ENCODE measurements around the gene NEDD4L.

NEDD4L gene

DNA sequence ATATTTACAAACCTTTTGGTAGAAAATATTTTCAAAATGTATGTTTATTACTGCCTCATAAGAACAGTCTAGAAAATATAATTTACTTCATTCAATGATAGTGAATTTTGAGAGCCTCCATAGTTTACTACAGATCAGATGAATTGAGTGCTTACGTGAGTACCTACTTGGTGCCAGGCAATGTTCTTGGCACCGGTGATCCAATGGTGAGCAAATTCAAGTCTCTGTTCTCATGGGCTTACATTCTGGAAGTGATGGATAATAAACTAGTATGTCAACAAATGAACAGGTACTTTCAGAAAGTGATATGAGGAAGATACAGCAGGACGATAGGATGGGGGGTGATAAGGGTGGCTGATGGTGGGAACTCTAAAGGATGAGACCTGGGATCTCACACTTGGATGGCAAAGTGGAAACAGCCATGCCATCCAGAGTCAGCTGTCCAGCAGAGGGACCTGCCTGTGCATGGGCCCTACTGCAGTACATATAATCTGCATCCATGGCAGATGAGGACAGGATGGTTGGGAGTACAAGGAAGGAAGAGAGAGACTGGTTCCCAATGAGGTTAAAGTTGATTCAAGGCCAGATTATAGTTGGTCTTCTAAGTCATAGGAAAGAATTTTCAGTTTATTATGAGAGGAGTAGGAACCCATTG is 277.0 kb downstream of the NEDD4L start:
- no peak for DNase-seq (ENCODE audit: low read depth)

DNA sequence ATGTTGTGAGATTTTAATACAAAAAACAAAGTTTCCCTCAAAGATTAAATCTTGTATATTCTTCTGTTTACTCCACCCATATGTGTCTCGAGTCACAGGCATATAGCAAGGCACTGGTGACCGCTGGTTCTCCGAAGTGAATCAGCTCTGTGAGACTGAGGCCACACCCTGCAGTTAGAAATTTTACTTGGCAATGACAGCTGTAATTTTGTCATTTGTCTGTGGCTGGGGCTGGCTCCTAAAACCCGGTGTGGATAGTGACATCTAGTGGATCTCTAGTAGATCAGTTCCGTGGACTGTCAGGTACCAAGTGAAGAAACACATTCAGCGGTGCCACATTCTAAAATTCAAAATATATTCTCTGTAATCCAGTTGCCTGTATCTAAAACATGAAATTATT is 278.0 kb downstream of the NEDD4L start:
- DNase-seq (ENCODE audit: low read depth) = peak; percentile 50

DNA sequence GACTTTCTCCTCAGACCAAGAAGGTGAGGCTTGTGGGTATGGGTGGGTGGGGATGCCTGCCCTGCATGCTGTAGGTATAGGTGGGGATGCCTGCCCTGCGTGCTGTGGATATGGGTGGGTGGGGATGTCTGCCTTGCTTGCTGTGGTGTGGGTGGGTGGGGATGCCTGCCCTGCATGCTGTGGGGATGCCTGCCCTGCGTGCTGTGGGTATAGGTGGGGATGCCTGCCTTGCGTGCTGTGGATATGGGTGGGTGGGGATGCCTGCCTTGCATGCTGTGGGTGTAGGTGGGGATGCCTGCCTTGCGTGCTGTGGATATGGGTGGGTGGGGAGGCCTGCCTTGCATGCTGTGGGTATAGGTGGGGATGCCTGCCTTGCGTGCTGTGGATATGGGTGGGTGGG is 278.4 kb downstream of the NEDD4L start:
- DNase-seq (ENCODE audit: low read depth) = no peak

DNA sequence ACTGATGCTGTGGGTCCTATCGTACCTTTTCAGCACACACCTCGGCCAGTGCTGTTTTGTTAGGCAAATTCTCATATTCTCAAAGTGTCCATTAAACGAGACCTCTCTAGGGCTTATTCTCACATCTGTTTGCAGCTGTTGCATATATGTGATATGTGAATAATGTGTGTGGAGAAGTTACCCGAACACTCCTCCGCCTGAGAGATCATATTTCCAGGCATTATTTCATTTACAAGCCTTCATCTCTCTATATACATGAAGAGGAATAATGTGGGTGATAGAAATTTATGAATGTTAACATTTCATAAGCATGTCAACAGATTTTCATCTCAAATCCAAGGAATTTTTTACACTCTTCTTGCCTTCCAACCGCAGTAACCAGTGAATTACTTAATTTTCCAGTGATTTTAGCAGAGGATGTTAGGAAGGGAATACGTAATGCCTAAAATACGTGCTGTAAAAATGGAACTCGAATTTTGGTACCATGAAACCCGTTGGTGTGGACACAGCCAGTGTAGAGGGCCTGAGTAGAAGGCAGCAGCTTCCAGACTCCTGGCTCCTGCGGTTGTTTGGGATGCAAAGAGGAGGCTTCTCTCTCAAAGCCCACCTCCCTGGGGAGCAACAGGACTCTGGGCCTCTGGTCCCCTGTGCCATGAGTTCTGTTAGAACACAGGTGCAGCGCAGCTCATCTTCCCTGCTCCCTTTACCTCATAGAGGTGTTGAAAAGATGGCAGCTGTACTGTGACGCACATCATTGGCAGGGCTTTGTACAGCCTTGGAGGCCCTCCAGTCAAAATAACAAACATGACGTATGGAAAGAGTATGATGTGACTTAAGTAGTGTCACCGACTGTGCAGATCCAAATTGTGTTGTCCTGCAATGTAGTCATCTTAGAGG is 280.1 kb downstream of the NEDD4L start:
- no peak for DNase-seq (ENCODE audit: low read depth)

DNA sequence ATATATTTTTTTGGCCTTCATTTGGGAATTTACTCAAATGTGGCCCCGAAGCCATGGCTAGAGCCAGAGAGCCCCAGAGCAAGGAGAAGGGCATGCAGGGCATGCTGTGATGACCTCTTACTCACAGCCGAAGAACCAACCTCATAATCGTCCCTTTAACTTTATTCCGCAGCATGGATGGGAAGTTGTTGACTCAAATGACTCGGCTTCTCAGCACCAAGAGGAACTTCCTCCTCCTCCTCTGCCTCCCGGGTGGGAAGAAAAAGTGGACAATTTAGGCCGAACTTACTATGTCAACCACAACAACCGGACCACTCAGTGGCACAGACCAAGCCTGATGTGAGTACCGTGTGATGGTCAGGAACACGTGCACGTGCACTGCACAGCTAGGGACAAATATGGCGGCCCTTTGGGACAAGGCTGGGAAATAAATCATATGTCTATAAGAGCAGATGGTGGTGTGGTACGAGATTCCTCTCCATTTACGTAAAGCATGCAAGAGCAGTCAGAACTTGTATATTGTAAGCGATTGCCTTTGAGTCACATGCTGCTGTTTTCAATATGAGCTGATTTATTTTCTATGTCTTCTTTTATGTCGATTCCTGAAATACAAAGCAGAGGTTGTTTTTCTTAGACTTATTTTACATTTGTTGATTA is 280.9 kb downstream of the NEDD4L start:
- DNase-seq (ENCODE audit: low read depth) = no peak

DNA sequence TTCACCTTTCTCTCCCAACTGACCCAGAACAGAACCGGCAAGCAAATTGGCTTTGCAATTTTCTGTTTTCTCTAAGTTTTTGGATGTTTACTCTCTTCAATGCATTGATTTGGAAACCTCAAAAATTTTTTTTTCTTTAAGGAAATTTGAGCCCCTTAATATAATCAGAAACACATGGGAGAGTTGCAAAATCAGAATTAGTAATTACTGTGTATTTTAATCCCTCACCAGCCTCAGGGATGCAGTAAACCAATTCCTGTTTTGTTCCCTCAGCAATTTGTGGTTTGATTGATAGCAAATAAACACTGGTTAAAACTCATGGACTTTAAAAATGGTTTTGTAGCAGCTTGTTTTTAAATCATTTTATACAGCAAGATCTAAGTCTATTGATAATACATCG is 281.5 kb downstream of the NEDD4L start:
- DNase-seq (ENCODE audit: low read depth) = no peak

DNA sequence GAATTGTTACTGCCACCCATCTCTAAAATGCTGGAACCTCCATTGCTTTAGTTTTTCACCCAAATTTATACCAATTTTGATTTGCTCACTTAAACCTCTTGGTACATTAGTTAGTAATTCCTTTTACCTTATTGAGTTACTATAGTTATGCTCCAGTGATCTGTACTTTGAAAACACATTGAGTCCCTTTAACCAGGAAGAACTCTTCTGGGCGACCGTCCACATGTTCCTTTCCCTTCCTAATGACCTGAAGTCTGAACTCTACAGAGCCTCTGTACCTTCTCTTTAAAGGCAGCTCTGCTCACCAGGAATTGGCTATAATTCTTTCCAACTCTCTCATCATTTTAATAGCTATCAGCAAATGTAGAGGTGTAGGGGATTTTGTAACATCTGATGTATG is 290.0 kb downstream of the NEDD4L start:
- no peak for DNase-seq (ENCODE audit: low read depth)

DNA sequence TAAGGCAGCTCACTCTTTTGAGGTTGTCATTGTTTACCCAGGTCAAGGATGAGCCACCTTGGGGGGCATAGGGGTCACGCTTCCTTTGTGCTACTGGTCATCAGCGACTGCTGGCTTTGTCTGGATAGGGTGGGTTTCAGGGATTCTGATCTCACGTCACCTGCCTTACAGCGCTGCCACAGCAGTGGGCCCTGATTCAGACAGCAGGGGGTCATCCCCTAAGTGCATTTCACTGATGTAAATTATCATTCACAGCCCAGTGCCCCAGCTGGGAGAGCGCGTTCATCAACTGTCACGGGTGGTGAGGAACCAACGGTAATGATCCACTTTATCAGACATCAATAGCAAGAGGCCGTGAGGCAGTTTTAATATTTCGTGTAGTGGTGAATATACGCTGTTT is 291.2 kb downstream of the NEDD4L start:
- DNase-seq (ENCODE audit: low read depth) = no peak

DNA sequence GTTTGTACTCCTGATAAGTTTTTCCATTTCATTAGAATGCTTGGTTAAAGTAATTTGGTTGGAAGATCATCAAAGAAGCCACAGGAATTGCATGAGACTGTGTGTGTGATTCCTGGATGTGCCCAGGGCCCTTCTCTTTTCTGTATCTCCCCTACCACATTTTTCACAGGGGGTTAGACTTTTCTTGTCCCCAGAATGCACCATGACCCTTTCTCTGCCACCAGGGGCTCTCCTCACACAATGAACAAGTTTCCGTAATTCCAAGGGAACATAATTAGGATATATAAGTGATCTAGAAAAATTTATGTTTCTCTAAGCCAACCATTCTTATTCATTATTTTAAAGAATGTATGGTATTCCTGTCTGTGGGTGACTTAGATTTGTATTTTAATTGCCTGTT is 291.8 kb downstream of the NEDD4L start:
- no peak for DNase-seq (ENCODE audit: low read depth)

DNA sequence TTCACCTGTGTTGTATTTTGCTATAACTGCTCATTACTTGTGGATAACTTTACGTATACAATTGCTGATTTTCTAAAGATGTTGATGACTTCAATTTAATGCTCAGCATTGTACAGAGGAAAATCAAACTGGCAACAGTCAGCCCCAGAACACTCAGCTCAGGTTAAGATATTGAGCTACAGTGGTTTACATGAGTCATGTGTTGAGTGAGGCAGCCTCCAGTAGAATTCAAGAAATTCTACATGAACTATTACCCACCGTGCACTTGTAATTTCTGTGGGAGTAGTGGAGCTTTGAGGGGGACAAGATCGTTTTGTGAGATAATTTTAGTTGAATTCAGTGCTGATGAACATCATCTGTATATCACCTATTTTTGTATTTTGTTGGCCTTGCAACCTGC is 292.6 kb downstream of the NEDD4L start:
- DNase-seq (ENCODE audit: low read depth) = no peak

DNA sequence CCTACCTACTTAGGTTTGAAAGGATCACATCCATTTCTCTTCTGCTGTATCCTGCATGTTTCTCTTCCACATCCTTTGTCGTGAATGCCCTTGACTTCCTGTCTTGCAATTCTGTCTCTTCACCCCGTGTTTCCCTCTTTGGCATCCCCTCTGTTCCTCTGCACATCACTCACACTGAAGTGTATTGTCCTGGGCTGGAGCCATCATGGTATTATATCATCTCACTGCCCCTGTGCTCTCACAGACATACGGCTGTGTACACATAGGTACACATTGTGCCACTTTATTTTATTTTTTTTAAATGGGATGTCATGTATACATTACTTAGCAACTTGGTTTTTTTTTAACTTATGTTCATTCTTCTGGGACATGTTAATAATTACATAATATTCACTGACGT is 293.3 kb downstream of the NEDD4L start:
- DNase-seq (ENCODE audit: low read depth) = no peak

DNA sequence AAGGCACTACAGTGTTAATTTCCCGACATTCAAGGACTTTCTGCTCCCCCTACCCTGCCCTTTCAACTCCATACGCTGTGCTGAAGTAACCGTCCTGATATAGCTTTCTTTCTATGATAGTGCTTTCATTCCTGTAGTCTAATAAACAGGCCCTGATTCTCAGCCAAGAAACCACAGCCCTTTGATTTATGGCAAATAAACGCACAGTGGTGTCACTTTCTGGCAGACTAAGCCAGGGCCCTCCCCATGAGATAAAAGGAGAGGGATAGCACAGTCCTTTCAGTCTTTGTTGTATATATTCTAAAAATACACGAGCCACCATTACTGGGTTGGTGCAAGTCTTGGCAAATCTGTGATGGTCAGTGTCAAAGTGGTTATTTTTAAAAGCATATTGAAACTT is 293.7 kb downstream of the NEDD4L start:
- no peak for DNase-seq (ENCODE audit: low read depth)

DNA sequence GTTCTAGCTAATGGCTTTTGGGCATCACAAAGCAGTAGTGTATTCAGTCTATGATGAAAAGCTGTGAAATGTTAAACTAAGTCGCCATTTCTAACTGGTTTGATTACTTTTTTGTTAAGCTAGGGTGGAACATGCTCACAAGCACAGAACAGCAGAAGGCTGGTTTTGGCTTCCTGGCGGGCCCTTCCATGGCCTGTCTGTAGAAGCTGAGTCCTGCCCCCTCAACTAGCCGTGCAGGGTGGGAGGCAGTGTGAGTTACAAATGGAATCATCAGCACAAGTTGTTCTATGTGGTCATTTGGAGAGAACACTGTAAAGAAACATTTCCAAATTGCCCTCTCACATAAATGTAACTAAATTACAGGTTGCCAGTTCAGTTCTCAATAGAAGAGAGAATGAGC is 294.1 kb downstream of the NEDD4L start:
- DNase-seq (ENCODE audit: low read depth) = no peak

DNA sequence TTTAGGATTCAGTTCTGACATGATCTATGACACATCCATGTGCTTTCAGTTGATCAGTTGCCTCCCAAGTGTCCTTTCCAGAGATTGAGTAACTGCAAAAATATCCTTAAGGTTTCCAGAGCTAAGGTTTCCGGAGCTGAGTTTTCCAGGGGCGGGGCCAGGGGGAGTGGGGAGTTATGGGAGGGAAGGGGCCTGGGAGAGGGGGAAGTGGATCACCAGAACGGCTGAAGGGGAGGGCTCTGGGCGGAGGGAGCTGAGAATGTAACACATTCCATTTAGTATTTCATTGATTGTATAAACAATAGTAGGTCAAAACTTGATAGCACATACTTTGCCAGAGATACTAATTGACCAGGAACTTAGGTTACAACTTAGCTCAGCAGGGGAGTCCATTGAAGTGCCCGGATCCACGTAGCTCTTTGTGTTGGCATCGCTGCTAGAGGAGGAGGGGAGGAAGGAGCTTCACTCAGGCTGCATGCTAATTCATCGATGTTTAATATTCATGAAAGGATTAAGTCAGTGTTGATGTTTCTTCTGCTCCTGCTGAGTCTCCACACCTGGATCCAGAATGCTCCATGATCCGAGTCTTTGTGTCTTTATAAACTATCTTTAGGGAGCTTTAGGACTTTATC is 295.1 kb downstream of the NEDD4L start:
- no peak for DNase-seq (ENCODE audit: low read depth)

DNA sequence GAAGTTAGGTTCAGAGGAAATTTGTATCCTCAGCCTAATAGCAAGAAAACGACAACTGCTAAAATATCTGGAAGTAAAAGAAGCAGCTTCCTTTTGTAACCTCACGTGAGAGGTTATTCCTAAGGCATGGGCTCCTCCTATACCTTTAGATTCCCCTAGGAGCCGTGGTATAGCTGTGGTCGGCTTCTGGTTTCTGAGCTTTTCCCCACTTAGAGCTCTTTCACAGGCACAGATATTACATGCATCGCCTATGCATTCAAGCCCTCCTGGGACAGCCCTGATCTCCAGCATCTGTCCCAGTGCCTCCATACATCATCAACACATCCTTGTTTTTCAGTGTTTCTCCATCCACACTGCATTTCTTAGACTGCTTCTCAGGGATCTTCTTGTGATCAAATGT is 295.9 kb downstream of the NEDD4L start:
- DNase-seq (ENCODE audit: low read depth) = no peak

DNA sequence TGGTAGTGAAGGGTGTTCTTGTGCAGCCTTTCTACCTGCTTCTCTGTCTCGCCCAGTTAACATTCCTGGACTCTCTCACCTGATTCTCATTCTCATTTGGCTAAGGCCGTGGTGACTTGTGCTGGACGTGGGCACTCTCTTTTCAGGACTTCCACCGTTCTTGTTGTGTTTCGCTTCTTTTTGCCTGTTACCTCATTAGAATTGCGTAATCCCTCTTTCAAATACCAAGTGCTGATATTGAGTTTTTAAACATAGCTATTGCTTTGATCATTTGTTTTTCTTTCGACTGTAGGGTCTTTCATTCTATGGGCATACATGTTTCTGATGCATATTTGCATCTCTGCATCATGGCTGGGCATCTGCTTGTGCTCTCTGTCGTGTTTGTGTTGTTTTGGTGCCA is 297.9 kb downstream of the NEDD4L start:
- no peak for DNase-seq (ENCODE audit: low read depth)

DNA sequence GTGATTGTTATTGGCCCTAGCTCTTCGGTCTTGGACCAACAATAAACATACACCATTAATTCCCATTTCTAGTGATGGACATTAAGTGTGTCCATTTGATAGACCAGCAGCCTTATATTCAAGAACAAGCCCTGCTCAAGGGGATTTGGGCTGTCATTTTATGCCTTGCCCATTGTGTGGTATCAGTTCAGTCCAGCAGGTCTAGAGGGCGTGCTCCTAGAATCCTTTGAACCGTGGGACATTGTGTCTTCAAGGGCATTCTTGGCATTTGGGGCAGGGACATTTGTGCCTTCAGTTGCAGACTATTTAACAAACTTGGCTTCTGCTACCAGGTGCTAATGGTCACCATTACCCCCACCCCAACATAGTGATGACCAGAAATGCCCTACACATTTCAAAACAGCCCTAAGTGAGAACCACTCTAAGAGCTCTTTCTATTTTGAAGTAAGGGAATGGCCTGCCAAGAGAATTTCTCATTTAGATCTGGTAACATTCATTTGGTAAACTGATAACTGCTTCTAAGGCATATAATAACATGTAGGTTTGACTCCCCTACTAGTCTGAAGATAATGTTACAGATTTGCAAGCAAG is 300.1 kb downstream of the NEDD4L start:
- no peak for DNase-seq (ENCODE audit: low read depth)

DNA sequence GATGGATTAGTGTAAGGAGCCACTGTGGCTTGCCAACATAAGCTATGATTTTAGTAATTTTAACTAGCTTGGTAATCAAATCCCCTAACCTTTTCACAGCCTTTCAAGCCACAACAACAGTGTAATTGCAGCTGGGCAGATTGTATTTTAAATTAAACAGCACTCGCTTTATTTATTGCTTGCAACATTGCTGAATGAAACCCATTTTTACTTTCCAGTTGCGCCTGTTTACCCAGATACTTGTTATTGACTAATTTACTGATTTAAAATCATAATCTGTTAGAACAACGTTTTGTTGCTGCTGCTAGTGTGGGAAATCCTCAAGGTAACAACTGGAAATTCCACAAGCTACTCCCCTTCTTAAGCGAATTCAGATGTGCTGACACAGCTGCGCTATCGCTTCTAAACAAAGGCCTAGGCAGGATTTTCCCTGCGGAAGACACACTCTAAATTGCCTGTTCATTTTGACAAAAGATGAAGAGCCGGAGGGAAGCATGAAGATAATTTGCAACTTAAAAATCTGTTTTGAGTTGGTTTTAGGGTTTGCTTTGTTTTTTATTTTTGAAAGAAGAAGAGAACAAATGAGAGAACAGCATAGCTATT is 300.9 kb downstream of the NEDD4L start:
- no peak for DNase-seq (ENCODE audit: low read depth)

DNA sequence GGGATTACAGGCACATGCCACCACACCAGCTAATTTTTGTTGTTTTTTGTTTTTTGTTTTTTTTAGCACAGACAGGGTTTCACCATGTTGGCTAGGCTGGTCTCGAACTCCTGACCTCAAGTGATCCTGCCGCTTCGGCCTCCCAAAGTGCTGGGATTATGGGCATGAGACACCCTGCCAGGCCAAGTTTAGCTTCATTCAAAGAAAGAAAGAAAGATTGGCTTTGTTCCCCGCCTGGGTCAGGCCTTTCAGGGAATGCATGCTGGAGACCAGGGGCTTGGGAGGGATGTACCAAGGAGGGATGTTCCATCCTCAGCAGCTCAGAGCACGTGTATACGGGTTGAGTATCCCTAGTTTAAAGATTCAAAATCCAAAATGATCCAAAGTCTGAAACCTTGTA is 301.8 kb downstream of the NEDD4L start:
- DNase-seq (ENCODE audit: low read depth) = no peak

DNA sequence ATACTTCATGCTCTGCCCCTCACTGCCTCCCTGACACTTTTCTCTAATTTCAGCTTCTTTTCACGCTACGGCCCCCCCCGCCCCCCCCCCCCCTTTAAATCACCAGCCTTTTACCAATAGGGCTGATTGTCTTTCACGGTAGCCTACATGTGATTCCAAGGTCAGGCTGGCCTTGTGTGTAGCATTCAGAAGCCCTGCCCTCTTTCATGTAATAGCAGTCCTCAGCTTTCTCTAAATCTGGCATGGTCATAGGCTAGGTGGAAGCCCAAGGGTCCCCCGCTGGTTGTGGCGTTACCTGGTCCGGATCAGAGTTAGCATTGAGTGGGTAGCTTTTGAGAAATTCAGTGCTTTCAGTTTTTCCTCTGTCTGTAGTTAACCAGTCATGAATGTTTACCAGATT is 303.1 kb downstream of the NEDD4L start:
- DNase-seq (ENCODE audit: low read depth) = no peak

DNA sequence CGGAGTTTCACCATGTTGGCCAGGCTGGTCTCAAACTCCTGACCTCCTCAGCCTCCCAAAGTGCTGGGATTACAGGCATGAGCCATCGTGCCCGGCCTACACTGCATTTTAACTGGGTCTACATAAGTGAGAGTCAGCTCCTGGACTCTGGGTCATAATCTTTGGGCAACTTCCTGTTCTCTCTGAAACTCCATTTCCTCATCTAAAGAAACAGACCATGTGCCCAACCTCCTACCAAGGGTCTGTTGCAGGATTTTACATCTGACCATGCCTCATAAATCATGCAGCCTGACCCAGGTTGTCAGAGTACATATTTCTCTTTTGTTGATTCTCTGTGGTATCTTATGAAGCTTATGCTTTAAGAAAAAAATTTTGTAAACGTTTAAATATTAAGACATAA is 304.5 kb downstream of the NEDD4L start:
- no peak for DNase-seq (ENCODE audit: low read depth)

DNA sequence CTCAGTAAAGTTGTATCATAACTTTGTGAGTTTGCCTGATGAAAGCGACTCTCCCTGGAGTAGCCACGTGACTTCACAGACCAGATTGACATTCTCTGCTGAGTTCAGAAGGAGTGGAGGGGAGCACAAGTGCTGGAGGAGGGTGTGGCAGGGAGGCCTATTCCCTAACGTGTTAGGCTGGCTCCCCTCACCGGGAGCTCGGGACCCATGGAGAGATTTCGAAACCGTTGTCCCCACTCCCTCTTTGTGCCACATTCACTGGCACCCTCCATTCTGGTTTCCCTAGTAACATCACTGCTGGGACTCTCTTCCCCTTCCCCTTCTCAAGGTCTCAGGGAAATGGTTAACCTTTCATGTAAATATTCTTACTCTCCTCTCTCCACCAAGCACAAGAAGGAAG is 304.9 kb downstream of the NEDD4L start:
- no peak for DNase-seq (ENCODE audit: low read depth)

Data from HS-27A (cell line).